ENCODE results near the gene CEP162.

- TF ChIP-seq CTCF (IDR thresholded peaks at IDR 0.05 in 2 of 3, conservative IDR thresholded peaks at IDR 0.05 in 1 of 3; ENCODE audit: control insufficient read depth in 2 of 3, extremely low read depth in 1 of 3, insufficient read depth in 1 of 3, low read depth in 3 of 3, low read length in 3 of 3): no peak
- no peak for TF ChIP-seq POLR2A (IDR thresholded peaks at IDR 0.05; ENCODE audit: low read depth, low read length)
- TF ChIP-seq BMI1 (IDR thresholded peaks at IDR 0.05; ENCODE audit: borderline replicate concordance): no peak
- no peak for TF ChIP-seq POLR2AphosphoS2 (IDR thresholded peaks at IDR 0.05; ENCODE audit: low read depth, low read length)
- TF ChIP-seq SREBF2 (IDR thresholded peaks at IDR 0.05; ENCODE audit: low read length): no peak
- TF ChIP-seq ZNF217 (IDR thresholded peaks at IDR 0.05): no peak
These were observed 3.2 kb downstream of the CEP162 start for GRCh38 chr6:84224251-84224650.
